PC-3 (cell line): ENCODE data around the gene SLC16A3. TPM values are rescaled to one million over a fixed set of nuclear protein-coding genes. Genes with fewer than 3 reads are reported as not detected.
A peak's percentile ranks its signal among the peaks of the same experiment; 100 is the strongest.

Experiments used
- ATAC-seq: fragments of 200-7000 bp; cut with Tn5 transposase; 2 replicates; pipeline ENCODE4 v1.9.1; 2020; ENCODE audit warnings: mild to moderate bottlenecking, moderate library complexity
- BruUV-seq: library from RNA; stranded (reverse); fragments of 400-500 nt; replicated peaks from 2 replicates; lab custom pipeline; 2021; lab: Mats Ljungman, UMichigan
- CTCF ChIA-PET: fragments of 300-600 bp; sonication (Branson Sonifier 250); formaldehyde crosslinking; loops from one replicate; lab custom pipeline; 2022; ENCODE audit warnings: antibody characterized with exemption; lab: Charles Lee
- POLR2A ChIA-PET: fragments of 300-600 bp; sonication (Branson Sonifier 250); formaldehyde crosslinking; loops from one replicate; lab custom pipeline; 2022; ENCODE audit warnings: antibody characterized with exemption; ENCODE audit not compliant: unreplicated experiment; lab: Charles Lee
- DNase-seq: peaks from one replicate; pipeline ENCODE4 v3.0.0-alpha.2; 2015
- H2AFZ ChIP-seq: fragments of 300-600 bp; sonication (generic); 2 replicates; pipeline ENCODE4 v1.6.0; 2016; ENCODE audit warnings: antibody characterized with exemption, low read length
- H3F3A ChIP-seq: fragments of 300-600 bp; sonication (generic); one replicate; pipeline ENCODE4 v1.6.0; 2017; ENCODE audit warnings: antibody characterized with exemption, low read length, control low read depth, mild to moderate bottlenecking; ENCODE audit not compliant: unreplicated experiment
- H3K27ac ChIP-seq: fragments of 300-600 bp; sonication (generic); 2 replicates; pipeline ENCODE4 v1.5.1; 2016; ENCODE audit warnings: mild to moderate bottlenecking, low read length
- H3K27me3 ChIP-seq: fragments of 300-600 bp; sonication (generic); 2 replicates; pipeline ENCODE4 v1.6.1; 2016; ENCODE audit warnings: low read length, mixed read lengths
- H3K36me3 ChIP-seq: fragments of 300-600 bp; sonication (generic); 2 replicates; pipeline ENCODE4 v1.6.1; 2016; ENCODE audit warnings: low read depth, mixed run types, low read length, mixed read lengths
- H3K4me1 ChIP-seq: fragments of 300-600 bp; sonication (generic); 2 replicates; pipeline ENCODE4 v1.5.1; 2016; ENCODE audit warnings: low read length; ENCODE audit not compliant: insufficient read depth
- H3K4me2 ChIP-seq: fragments of 300-600 bp; sonication (generic); 2 replicates; pipeline ENCODE4 v1.6.0; 2016; ENCODE audit warnings: low read length
- H3K4me3 ChIP-seq: fragments of 300-600 bp; sonication (generic); 2 replicates; pipeline ENCODE4 v1.5.1; 2016; ENCODE audit warnings: mild to moderate bottlenecking, low read length, mixed read lengths
- H3K79me2 ChIP-seq: fragments of 300-600 bp; sonication (generic); 2 replicates; pipeline ENCODE4 v1.6.1; 2017; ENCODE audit warnings: low read length, mixed read lengths
- H3K9ac ChIP-seq: fragments of 300-600 bp; sonication (generic); 2 replicates; pipeline ENCODE4 v1.6.0; 2016; ENCODE audit warnings: mild to moderate bottlenecking, low read length
- H3K9me2 ChIP-seq: fragments of 300-600 bp; sonication (generic); replicated peaks from 2 replicates; pipeline ENCODE4 v1.6.1; 2016; ENCODE audit warnings: mixed run types, low read length, mixed read lengths
- H3K9me3 ChIP-seq: fragments of 300-600 bp; sonication (generic); 2 replicates; pipeline ENCODE4 v1.6.1; 2016; ENCODE audit warnings: low read length, mixed read lengths
- H4K20me1 ChIP-seq: fragments of 300-600 bp; sonication (generic); 2 replicates; pipeline ENCODE4 v1.6.1; 2016; ENCODE audit warnings: low read length, mixed read lengths
- CTCF ChIP-seq: fragments of 300-600 bp; sonication (generic); conservative IDR thresholded peaks from 2 replicates; pipeline ENCODE4 v1.5.1; 2017; ENCODE audit warnings: antibody characterized with exemption, low read depth, mild to moderate bottlenecking, low read length
- EZH2 ChIP-seq: fragments of 300-600 bp; sonication (generic); IDR thresholded peaks from one replicate; pipeline ENCODE4 v1.6.1; 2017; ENCODE audit warnings: antibody characterized with exemption, mild to moderate bottlenecking, low read length; ENCODE audit not compliant: unreplicated experiment
- EZH2phosphoT487 ChIP-seq: fragments of 300-600 bp; sonication (generic); IDR thresholded peaks from 2 replicates; pipeline ENCODE4 v1.6.1; 2018; ENCODE audit warnings: mild to moderate bottlenecking, antibody characterized with exemption, low read length, borderline replicate concordance
- intact Hi-C: fragments of 100-400 bp; cut with micrococcal nuclease; formaldehyde crosslinking; loops from 2 replicates; pipeline ENCODE4 v1.9.0; 2023
- total RNA-seq: library from RNA; depleted of rRNA; stranded (reverse); fragments of >200 nt; gene quantifications from 2 replicates; pipeline ENCODE4 v1.2.3, GENCODE V29; 2014

Gene SLC16A3
- total RNA-seq, 1 experiment from 2014 or later: 286 TPM

GRCh38 chr17:82246365-82247181, 17.7 kb downstream of the SLC16A3 start:
- BruUV-seq: TSS peak; percentile 14
- Histone ChIP-seq H3K9me3 (no peaks in the 10 kb centered on the region), H3K4me3 (no peak overlapping the region), H3K9ac (peak overlapping the region; percentile 54), H3K4me2 (peak overlapping the region; percentile 59), H2AFZ (no peak overlapping the region), H3K9me2 (no peaks in the 10 kb centered on the region), H3K27me3 (no peaks in the 10 kb centered on the region), H3F3A (peaks cover 51% of the 10 kb centered on the region), H3K27ac (peak overlapping the region; percentile 94), H3K79me2 (peaks cover 26% of the 10 kb centered on the region), H4K20me1 (peaks cover 16% of the 10 kb centered on the region), H3K4me1 (peaks cover 30% of the 10 kb centered on the region), H3K36me3 (peaks cover 75% of the 10 kb centered on the region)
- ChIA-PET CTCF (interaction anchor here (1.0 to 1.7 kb wide), 2 partner anchors 41 to 74 kb away, joined by 3 to 4 read pairs; no protein-coding TSS in a partner anchor), POLR2A (no interaction called here)
- peak; percentile 63 for ATAC-seq
- TF ChIP-seq CTCF (no peak), EZH2 (no peak), EZH2phosphoT487 (no peak)
- intact Hi-C loops: loop anchor here (1.0 to 10.0 kb wide), 3 partner anchors 50 to 208 kb away; partner anchors contain the start of genes CYBC1 and NARF
- DNase-seq: peak; percentile 94

DNA sequence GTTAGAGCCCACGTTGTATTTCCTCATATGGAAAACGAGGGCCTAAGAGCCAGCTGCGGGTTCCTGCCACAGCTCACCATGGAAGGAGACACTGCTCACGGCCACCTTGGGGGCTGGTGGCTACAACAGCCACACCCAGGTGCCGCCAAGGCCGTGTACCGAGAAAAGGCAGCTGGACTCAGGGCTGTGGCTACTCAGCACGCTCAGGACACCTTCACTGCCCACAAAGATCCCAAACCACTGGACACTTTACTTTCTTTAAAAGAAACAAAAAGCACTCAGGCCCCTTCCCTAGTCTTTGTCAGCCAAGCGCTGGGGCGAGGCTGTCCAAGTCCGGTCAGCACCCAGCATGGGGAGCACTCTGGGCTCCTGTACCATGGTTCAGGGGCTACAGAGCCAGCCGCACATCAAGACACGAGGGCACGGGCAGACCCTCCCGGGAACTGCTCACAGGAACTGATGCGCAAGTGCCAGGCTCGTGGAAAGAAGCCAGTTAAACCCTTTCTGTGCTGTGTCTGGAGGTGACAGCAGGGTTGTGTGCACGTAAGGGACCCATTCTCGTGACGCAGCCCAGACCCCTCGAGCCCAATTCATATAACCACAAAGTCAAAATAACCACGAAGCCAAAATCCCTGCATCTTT, 18.5 kb downstream of the SLC16A3 start:
- no peaks in the 10 kb centered on the region for H3K27me3 ChIP-seq
- H3K9me2 ChIP-seq: no peaks in the 10 kb centered on the region
- no peak overlapping the region for H2AFZ ChIP-seq
- peaks cover 33% of the 10 kb centered on the region for H3K79me2 ChIP-seq
- no TSS peak for BruUV-seq
- peaks cover 16% of the 10 kb centered on the region for H4K20me1 ChIP-seq
- H3K27ac ChIP-seq: peak overlapping the region; percentile 94
- intact Hi-C loops: loop anchor here (2.0 to 10.0 kb wide), 2 partner anchors 49 to 207 kb away; partner anchors contain the start of genes CYBC1 and NARF
- no peak overlapping the region for H3K4me3 ChIP-seq
- POLR2A ChIA-PET: no interaction called here
- peaks cover 52% of the 10 kb centered on the region for H3F3A ChIP-seq
- TF ChIP-seq EZH2phosphoT487: no peak
- TF ChIP-seq EZH2: no peak
- no peak for TF ChIP-seq CTCF
- H3K4me1 ChIP-seq: peaks cover 28% of the 10 kb centered on the region
- DNase-seq (no peak), ATAC-seq (no peak)
- H3K9ac ChIP-seq: peak overlapping the region; percentile 54
- H3K9me3 ChIP-seq: no peaks in the 10 kb centered on the region
- H3K4me2 ChIP-seq: peak overlapping the region; percentile 59
- CTCF ChIA-PET: interaction anchor here (1.0 to 1.7 kb wide), 2 partner anchors 41 to 73 kb away, joined by 3 to 4 read pairs; no protein-coding TSS in a partner anchor
- peaks cover 82% of the 10 kb centered on the region for H3K36me3 ChIP-seq
